SH-SY5Y (cell line): Measurements from ENCODE around the gene GDI1.

Source experiments
- GATA2 ChIP-seq: IDR thresholded peaks from 2 replicates; pipeline ENCODE4 v1.6.1; 2011; ENCODE audit warnings: mild to moderate bottlenecking, low read depth, low read length
- GATA3 ChIP-seq: IDR thresholded peaks from 2 replicates; pipeline ENCODE4 v1.6.1; 2011; ENCODE audit warnings: low read depth, mild to moderate bottlenecking, low read length, moderate library complexity

DNA sequence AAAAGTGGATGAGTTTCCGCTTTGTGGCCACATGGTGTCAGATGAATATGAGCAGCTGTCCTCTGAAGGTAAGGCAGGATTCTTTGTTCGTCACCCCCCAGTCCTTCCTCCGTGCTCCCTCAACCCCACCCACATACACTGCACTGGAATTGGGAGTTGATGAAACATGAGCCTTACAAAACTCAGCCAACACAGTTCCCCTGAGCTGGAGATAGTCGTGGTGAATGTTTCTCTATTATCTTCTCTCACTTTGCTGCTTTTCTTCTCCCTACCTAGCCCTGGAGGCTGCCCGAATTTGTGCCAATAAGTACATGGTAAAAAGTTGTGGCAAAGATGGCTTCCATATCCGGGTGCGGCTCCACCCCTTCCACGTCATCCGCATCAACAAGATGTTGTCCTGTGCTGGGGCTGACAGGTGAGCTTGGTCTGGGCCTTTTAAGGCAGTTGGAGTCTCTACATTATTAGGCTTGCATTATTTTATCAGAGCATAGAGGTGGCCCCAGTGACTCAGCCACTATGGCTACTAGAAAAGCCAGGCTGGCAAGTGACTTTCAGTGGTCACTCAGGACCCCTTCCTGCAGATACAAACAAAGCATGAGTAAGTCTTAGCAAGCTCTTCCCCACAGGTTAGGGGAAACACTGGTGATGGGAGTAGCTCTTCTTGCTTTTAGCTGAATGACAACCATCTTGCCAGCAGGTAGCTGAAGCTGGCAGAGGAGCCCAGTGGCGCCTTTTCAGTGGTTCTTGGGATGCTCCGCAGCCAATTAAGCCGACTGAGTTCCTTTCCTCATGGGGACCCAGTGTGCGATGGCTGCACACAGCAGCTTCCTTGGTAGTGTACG, 37.2 kb upstream of the GDI1 start:
- TF ChIP-seq GATA2 (no peak), GATA3 (no peak)
